CD4-positive, alpha-beta T cell treated with Interleukin-17A for 1 hour (primary cell): ENCODE results near the gene PHLPP1.

ENCODE experiments used
- DNase-seq: peaks from one replicate; pipeline ENCODE4 v3.0.0-alpha.2; 2020

Gene PHLPP1

DNA sequence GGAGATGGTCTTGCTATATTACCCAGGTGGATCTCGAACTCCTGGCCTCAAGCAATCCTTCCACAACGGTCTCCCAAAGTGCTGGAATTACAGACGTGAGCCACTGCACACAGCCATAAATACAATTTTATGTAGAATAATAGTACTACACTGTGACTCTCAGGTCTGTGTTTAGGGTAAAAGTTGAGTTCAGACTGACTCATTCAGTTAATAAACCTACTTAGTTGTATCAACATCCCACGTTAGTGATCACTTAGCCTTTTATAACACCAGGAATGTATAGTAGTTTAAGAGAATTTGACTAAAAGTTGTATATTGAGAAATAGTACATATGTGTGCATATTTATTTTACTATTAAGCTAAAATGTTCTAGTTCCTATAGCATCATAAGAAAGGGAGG lies 237.5 kb downstream of the PHLPP1 start:
- no peak for DNase-seq

DNA sequence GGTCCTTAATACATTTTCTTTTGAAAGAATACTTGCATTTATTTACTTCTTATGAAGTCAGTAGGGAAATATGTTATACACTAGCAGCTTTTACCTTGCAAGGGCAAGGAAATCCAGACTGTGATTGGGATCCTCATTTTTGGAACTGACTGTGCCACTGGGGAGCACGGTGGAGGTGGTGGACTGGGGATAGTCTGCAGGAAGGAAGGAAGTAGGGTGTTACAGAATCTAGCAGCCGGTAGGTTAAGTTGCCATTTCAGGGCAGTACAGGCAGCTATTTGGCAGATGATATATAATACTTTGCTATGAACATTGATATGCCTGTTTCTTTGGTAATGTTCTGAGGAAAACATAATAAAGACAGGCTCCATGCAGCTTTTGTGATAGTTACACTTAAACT lies 238.3 kb downstream of the PHLPP1 start:
- no peak for DNase-seq

DNA sequence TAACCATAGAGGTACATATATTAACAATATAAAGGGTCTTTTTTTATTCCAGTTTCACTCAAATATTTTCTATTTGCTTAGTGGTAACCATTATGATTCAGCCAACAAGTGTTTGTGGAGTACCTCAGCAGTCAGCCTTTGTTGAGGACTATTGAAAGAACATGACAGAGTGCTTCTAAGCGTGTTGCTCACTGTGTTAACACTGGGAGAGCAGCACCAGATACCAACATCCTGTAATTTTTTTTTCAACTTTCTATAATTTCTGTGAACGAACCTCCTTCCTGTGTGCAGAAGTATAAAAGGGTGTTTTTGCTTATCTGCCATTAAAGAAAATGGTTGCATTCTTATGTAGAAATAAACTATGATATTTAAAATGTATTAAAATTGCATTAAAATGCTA lies 239.0 kb downstream of the PHLPP1 start:
- DNase-seq = no peak

DNA sequence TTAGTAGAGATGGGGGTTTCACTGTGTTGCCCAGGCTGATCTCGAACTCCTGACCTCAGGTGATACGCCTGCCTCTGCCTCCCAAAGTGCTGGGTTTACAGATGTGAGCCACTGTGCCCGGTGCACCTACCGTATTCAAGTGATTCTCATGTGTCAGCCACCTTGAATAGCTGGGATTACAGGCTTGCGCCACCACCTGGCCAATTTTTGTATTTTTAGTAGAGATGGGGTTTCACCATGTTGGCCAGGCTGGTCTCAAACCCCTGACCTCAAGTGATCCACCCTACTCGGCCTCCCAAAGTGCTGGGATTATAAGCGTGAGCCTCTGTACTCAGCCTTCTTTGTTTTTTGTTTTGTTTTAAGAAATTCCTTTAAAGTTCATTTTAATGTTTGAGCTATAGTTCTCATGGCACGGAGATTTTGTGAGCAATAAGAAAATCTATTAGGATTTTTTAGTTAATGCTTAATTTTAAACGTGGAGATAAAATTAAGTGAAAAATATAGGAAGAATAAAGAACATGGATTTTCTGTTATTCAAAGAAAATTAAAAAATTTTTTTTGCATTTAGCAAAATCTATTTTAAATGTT lies 242.6 kb downstream of the PHLPP1 start:
- peak; percentile 56 for DNase-seq

DNA sequence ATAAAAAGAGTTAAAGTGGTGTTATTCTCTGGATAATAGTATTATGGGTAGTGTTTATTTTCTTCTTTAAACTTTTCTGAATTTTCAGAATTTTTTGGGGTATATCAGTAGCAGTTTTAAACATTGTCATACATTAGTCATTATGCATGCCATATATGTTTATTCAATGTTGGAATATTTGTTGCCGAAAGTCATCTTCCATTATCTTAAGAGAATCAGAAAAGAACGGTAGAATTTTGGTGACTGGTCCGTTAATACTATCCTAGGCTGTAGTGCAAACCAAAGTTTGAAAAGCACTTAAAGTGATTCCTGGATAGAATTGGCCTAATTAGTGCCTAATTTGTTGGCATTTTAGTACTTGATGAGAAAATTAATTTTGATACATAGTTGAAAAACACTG lies 244.1 kb downstream of the PHLPP1 start:
- DNase-seq = no peak

DNA sequence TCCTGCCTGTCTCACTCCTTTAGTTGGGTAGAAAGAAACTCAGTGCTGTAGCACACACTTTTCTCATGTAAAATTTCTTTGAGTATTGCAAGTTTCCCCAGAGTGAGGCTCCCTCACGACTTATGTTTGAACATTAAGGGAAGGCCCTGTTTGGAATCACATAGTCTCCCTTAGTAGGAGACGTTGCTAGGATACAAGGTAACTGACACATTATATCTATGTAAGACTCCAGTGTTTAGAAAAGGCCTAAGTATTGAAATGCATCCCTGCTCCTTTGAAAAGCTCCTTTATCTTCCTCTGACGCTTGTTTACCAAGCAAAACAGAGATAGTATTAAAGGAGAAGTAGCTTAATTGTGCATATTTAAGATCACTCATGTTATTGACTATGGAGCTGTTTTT lies 248.2 kb downstream of the PHLPP1 start:
- no peak for DNase-seq

DNA sequence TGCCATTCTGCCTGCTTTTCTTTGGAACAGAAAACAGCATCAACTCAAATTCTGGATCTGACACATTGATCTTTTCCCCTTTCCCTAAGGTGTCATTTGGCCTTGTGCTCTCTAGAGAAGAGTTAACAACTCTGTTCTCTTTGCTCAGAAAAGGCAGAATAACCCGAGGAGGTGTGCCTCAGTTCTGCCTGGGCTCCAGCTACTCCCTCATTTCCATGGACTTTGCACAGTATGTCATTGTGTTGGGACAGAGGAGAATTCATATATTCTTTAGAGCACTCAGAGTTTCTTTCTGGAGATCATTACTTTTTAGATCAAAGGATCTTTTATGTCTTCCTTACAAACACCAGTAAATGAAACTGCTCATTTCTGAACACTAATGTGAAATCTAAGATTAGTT lies 249.1 kb downstream of the PHLPP1 start:
- DNase-seq = no peak

DNA sequence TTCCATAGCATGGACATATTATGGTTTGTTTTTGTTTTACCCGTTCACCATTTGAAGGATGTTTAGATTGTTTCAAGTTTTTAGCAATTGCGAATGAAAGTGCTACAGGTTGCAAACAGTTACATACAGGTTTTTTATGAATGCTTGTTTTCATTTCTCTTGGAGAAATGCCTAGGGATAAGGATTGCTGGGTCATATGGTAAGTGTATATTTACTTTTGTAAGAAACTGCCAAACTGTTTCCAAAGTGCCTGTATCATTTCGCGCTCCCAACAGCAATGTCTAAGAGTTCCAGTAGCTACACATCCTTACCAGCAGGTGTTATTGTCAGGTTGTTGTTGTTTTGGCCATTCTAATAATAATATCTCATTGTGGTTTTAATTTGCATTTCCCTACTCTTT lies 251.7 kb downstream of the PHLPP1 start:
- no peak for DNase-seq

DNA sequence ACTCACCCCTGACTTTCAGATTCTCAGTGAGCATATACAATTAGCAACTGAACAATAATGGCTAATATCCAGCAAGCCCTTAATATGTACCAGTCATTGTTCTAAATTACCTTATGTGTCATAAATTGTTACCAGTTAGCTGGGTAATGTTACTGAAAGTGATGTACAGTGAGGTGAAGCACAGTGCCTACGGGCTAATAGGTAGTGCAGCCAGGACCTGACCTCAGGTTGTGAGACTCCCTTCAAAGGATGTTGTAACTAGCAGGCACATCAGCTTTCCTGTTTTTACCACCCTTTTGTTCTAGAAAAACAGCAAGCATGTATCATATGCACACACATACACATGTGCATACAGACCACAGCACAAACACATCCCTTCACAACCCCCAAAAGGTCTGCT lies 258.3 kb downstream of the PHLPP1 start:
- no peak for DNase-seq

DNA sequence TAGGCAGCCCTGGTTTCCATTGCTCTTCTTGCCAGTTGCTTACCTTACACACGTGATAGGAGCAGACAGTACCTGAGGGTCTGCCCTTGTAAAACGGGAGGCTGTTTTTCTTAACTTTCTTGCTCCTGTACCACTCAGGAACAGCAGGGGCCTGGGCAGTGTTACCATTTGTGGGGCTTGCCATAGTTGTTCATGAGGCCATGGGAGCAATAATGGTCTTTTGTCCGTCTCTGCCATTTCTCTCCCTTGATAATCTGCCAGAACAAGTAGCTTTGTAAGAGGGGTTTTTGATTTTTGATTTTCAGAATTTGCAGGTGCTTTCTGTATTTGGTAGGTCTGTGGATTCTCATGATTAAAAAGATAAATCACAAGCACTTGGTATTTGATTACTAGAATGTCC lies 259.0 kb downstream of the PHLPP1 start:
- DNase-seq = no peak

DNA sequence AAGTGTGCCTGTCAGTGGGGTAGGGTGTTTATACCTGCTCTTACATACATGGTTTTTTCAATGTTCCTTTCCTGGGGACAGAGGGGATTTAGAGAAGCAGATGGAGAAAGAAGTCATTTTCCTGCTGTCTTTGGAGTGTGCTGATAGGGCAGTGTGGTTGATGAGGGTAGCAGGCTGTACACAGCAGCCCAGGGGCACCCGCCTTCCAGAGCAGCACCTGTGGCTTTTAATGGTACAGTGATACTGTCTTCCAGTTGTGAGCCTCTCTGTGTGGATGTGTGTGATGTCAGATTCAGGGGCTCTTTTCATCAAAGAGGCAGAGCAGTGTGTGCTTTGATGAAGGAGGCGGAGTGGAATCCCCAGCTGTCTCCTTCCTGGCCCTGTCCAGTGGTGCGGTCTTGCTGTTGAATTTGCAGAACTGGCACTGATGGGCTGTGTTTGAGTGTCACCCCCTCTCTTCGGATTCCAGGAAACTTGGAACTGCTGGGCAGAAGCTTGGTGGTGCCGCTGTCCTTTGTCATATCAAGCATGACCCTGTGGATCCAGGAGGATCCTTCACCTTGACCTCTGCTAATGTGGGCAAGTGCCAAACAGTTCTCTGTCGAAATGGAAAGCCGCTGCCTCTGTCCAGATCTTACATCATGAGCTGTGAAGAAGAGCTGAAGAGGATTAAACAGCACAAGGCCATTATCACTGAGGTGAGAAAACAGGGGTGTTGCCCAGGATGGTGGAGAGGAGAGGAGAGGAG lies 259.8 kb downstream of the PHLPP1 start:
- no peak for DNase-seq

DNA sequence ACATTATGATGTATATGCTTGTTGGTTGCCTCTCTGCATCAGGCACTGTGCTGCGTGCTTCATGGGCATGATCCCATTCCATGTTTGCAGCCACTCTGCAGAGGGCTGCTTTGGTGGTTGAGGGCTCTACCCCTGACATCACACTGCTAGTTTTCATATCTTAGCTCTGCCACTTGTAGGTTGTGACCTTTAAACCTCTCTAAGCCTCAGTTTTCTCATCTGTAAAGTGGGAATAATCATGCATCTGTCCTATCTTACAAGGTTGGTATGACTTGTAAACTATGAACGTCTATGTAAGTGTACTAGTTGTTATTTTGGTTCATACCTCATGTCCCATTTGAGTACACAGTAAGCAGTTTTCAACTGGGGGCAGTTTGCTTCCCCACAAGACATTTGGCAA lies 260.4 kb downstream of the PHLPP1 start:
- DNase-seq = no peak

DNA sequence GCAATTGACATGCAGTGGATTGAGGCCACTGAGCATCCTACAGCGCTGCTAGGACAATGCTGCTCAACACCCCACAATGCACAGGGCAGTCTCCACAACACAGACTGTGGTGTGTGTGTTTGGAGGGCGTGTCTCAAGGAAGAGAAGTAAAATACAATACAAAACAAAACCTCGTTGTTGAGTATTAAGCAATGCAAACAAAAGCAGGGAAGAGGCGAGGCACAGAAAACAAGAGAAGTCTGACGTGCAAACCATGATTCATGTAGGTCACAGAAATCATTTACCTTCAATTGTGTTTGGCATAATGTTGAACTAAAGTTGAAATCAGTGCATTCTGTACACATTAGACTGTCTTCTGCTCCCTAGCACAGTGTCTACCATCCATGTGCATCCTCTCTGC lies 260.9 kb downstream of the PHLPP1 start:
- DNase-seq = no peak

DNA sequence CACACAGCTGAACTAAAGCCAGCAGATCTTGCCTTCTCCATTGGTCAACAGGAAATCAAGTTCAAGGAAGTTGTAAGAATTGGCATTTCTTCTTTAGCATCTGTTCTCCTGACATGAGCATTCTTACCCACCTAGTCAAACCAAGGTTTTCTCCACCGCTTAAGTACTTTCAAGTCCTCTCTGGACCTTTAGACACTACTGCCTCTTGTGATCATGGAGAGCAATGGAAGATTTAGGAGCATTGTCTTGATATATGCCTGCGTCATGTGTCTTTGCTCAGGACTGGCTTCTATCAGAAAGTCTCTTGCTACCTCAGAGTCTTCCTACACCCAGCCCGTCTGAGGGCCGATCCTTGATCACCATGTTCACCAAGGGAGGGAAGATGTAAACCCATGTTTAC lies 262.2 kb downstream of the PHLPP1 start:
- no peak for DNase-seq

DNA sequence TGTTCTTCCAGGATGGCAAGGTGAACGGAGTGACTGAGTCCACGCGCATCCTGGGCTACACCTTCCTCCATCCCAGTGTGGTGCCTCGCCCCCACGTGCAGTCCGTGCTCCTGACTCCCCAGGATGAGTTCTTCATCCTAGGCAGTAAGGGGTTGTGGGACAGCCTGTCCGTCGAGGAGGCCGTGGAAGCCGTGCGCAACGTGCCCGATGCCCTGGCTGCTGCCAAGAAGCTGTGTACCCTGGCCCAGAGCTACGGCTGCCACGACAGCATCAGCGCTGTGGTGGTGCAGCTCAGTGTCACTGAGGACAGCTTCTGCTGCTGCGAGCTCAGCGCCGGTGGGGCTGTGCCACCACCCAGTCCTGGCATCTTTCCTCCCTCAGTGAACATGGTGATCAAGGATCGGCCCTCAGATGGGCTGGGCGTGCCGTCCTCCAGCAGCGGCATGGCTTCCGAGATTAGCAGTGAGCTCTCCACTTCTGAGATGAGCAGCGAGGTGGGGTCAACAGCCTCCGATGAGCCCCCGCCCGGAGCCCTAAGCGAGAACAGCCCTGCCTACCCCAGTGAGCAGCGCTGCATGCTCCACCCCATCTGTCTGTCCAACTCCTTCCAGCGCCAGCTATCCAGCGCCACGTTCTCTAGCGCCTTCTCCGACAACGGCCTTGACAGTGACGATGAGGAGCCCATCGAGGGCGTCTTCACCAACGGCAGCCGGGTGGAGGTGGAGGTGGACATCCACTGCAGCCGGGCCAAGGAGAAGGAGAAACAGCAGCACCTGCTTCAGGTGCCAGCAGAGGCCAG lies 263.1 kb downstream of the PHLPP1 start:
- no peak for DNase-seq

DNA sequence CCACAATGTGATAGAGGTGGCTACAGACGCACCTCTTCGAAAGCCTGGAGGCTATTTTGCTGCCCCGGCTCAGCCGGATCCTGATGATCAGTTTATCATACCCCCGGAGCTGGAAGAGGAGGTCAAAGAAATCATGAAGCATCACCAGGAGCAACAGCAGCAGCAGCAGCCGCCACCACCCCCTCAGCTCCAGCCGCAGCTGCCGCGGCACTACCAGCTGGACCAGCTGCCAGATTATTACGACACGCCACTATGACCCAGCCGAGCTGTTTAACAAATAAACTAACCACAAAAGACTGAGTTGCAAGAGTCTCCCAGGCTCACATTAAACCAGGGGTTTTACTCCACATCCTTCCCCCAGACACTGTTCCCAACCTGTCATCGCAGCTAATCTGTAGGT lies 263.8 kb downstream of the PHLPP1 start:
- DNase-seq = no peak

DNA sequence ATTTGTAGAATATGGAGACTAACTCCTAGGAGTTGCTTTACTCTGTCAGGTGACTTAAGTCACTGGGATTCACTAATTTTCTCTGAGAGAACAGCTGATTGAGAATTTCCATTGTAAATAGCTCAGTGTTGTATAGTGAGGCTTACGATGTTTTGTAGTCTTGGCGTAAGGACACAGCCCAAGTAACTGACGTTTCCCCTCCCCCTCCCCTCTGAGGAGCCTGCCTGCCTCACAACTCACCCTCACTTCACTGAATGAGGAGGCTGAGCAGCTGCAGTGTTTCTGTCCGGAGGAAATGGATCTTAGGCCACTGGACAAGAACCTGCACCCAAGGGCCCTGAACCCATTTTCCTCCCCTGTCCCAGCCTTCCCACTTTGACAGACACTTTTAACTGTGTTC lies 264.6 kb downstream of the PHLPP1 start:
- DNase-seq = no peak

DNA sequence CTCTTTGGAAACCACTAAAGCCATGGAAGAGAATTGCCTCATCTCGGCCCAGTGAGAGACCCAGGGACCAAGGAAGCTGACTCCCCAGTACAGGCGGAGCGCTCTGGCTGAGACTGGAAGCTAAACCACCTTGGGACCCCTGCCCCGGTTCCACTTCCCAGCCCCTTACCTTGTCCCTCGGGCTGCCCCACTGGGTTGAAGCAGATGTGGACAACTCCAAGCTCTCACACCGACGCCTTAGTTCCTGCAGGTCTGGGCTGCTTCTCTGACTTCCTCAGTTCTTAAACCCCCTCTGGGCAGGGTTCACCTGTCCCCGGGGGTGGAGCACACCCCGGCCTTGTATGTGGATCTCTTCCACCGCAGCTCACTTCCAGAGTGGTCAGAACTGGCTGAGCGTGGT lies 266.2 kb downstream of the PHLPP1 start:
- DNase-seq = no peak

DNA sequence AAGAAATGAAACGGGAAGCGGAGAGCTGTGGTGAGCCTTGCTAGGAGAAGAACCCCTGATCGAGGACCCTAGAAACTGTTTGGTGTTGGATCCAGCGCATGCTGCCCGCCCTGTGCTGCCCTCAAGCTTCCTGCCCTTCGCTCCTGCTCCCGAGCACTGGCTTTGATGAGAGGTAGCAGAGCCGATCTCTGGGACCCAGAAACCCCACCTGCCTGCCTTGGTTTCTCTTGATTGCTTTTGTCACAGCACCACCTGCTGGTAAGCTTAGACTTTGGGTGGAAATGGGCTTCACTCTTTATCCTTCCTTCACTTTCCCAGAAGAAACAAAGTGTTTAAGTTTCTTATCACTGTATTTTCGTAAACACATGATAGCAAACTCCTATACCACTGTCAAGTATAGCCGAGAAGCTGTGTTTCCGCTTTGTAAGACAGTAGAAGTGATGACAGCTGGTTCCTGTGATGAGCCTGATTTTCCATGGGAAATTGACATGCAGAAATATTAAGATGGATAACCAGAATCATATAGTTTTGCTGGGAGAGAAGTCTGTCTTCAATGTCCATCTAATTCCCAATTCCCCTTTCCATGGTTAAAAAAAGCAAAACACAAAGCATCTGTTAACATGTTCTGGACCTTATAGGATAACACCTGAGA lies 267.4 kb downstream of the PHLPP1 start:
- peak; percentile 68 for DNase-seq

DNA sequence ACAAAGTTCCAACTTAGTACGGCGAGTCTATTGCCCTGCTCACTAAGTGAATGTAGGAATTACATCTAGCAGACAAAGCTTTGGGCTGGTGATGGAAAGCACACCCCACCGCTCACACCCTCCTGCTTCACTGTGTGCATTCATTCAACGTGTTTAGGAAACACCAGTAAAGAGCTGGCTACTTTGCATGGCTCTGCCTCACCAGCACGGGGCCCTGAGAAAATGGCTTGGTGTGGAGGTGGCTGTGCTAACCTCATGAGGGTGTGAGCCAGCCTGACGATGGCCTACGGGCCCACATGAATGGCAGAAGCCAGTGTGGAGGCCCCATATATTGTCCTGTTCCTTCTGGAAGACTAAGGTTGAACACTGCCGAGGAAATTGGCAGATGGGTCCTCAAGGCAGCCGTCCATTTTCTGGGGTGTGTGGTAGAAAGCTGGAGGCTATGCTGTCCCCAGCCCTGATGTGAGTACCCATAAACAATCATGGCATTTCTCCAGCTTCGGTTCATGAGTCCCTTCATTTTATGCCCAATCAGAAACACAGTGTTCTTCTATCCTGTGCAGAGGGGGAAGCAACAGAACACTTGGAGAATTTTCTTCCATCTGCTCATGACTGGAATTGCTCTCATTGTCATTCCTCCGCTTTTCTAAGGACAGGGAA lies 269.4 kb downstream of the PHLPP1 start:
- DNase-seq = no peak

DNA sequence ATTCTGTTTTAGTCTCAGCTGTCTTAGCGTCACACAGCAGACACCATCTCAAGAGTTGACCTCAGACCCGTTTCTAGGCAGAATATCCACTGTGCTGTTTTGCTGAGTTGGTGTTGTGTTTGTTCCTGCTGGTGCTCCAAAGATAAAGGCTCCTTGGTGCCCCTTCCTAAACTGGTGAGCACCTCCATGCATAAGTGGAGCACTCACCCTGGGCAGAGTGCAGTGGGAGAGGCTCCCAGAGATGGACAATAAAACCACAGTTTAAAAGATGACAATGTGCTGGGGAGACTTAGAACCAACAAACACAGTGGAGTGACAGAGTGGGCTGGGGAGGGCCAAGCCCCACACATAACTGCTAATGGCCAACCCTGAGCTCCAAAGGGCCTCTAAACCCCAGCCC lies 271.1 kb downstream of the PHLPP1 start:
- no peak for DNase-seq

DNA sequence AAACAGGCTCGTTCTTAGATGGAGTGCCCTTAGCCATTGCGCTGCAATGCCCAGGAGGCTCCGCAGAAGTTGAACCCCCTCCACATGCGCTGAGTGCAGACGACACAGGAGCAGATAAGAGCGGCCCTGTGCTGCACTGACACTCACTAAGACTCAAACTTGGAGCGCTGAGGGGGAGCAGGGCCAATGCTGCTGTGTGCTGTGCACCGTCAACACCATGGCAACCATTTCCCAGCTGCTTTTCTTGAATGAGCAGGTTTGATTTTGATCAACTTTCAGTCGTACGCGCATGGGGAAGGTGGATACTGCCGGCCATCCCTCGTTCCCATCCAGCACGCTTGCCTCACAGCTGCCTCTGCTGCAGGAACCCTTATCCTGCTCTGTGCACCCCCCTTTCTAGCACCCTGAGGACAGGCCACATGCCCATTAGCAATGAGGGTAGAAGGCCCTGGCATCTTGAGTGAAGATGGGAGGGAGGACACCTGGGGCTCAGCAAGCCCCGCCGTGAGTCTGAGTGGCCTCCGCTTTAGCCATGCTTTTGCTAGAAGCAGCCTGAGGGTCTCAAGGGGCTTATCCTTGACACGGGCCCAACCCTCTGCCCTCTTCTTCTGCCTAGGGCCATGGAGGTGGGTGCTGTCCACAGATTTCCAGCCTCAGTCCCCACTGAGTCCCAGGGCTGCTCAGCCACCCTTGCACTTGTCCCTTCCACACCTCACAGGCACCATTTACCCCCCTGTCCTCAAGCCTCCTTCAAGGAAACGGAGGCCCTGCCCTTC lies 271.9 kb downstream of the PHLPP1 start:
- no peak for DNase-seq
